K562 (cell line): Measurements from ENCODE around the gene IFT172. TPM values are rescaled to one million over a fixed set of nuclear protein-coding genes. Genes with fewer than 3 reads are reported as not detected.
A peak's percentile ranks its signal among the peaks of the same experiment; 100 is the strongest.

Experiments
- BHLHE40 ChIP-seq: IDR thresholded peaks from 2 replicates; pipeline ENCODE4 v1.6.1; 2011; ENCODE audit warnings: low read length, improper control_type of control experiment
- FOXM1 ChIP-seq, 2 experiments: fragments of 450-650 bp in 1 of 2; sonication (generic) in 1 of 2; formaldehyde crosslinking in 1 of 2; IDR thresholded peaks; 2 replicates each; pipeline versions ENCODE4 v1.6.1 to v1.9.0; 2017 to 2022; ENCODE audit warnings: low read depth in 2 of 2, mild to moderate bottlenecking in 2 of 2, missing genetic modification reagents in 1 of 2, moderate library complexity in 1 of 2
- GABPB1 ChIP-seq: sonication (generic); formaldehyde crosslinking; IDR thresholded peaks from 2 replicates; pipeline ENCODE4 v1.8.0; 2022; ENCODE audit warnings: mild to moderate bottlenecking, missing genetic modification reagents
- GMEB1 ChIP-seq: fragments of 250-450 bp; sonication (Bioruptor Pico); IDR thresholded peaks from 2 replicates; pipeline ENCODE4 v1.4.0; 2020; ENCODE audit warnings: mild to moderate bottlenecking
- GTF2F1 ChIP-seq: IDR thresholded peaks from 2 replicates; pipeline ENCODE4 v1.6.1; 2011; ENCODE audit warnings: low read depth, low read length, improper control_type of control experiment
- HNRNPLL ChIP-seq: fragments of 200-400 bp; formaldehyde crosslinking; IDR thresholded peaks from 2 replicates; pipeline ENCODE4 v1.6.1; 2017; ENCODE audit warnings: low read length, low read depth, mild to moderate bottlenecking; ENCODE audit not compliant: poor library complexity, severe bottlenecking
- KLF1 ChIP-seq: fragments of 450-650 bp; IDR thresholded peaks from 2 replicates; pipeline ENCODE4 v1.6.1; 2016; ENCODE audit warnings: missing genetic modification characterization, missing compliant biosample characterization
- MAZ ChIP-seq, 2 experiments: fragments of 450-650 bp in 1 of 2; sonication (generic) in 1 of 2; formaldehyde crosslinking; IDR thresholded peaks in 1 of 2; conservative IDR thresholded peaks in 1 of 2; 2 replicates each; pipeline versions ENCODE4 v1.4.0 to v1.5.0; 2020; ENCODE audit warnings: mild to moderate bottlenecking in 1 of 2, missing genetic modification reagents in 1 of 2
- NR2C1 ChIP-seq, 2 experiments: fragments of 450-650 bp; IDR thresholded peaks; 2 replicates each; pipeline ENCODE4 v1.6.1; 2017; ENCODE audit warnings: mild to moderate bottlenecking in 2 of 2, antibody characterized with exemption in 1 of 2, inconsistent platforms in 1 of 2, missing compliant biosample characterization in 1 of 2, missing genetic modification characterization in 1 of 2
- NR4A1 ChIP-seq, 2 experiments: fragments of 250-450 bp in 1 of 2; fragments of 450-650 bp in 1 of 2; sonication (Bioruptor Pico) in 1 of 2; IDR thresholded peaks; 2 replicates each; pipeline versions ENCODE4 v1.4.0 to v1.6.1; 2016 to 2020; ENCODE audit warnings: mild to moderate bottlenecking in 2 of 2, missing compliant biosample characterization in 1 of 2, missing genetic modification characterization in 1 of 2, moderate library complexity in 1 of 2
- NRF1 ChIP-seq, 2 experiments: fragments of 450-650 bp; IDR thresholded peaks in 1 of 2; conservative IDR thresholded peaks in 1 of 2; 2 replicates each; pipeline ENCODE4 v1.6.1; 2014; ENCODE audit warnings: mild to moderate bottlenecking in 2 of 2
- SMAD3 ChIP-seq: fragments of 450-650 bp; formaldehyde crosslinking; conservative IDR thresholded peaks from 2 replicates; pipeline ENCODE4 v1.4.0; 2020; ENCODE audit warnings: mild to moderate bottlenecking
- SP2 ChIP-seq: IDR thresholded peaks from 2 replicates; pipeline ENCODE4 v1.6.1; 2011; ENCODE audit warnings: mild to moderate bottlenecking, low read depth, low read length, moderate library complexity; ENCODE audit not compliant: poor library complexity, severe bottlenecking; ENCODE audit errors: extremely low read depth
- TAF1 ChIP-seq: IDR thresholded peaks from 2 replicates; pipeline ENCODE4 v1.6.1; 2011; ENCODE audit warnings: mild to moderate bottlenecking, low read length, moderate library complexity; ENCODE audit not compliant: insufficient read depth, control insufficient read depth, severe bottlenecking; ENCODE audit errors: extremely low read depth
- TAF9B ChIP-seq: fragments of 450-650 bp; IDR thresholded peaks from 2 replicates; pipeline ENCODE4 v1.6.1; 2018; ENCODE audit warnings: mild to moderate bottlenecking; ENCODE audit not compliant: partially characterized antibody
- TEAD4 ChIP-seq, 2 experiments: sonication (generic) in 1 of 2; formaldehyde crosslinking in 1 of 2; IDR thresholded peaks; 2 replicates each; pipeline versions ENCODE4 v1.6.1 to v1.8.0; 2012 to 2022; ENCODE audit warnings: borderline replicate concordance in 1 of 2, inconsistent platforms in 1 of 2, low read length in 1 of 2, mild to moderate bottlenecking in 1 of 2, missing genetic modification reagents in 1 of 2
- YY1 ChIP-seq, 3 experiments: IDR thresholded peaks; 2 replicates each; pipeline ENCODE4 v1.6.1; 2011; ENCODE audit warnings: low read length in 2 of 3, mild to moderate bottlenecking in 2 of 3, moderate library complexity in 2 of 3, borderline replicate concordance in 1 of 3, control low read depth in 1 of 3, low read depth in 1 of 3; ENCODE audit not compliant: insufficient read depth in 3 of 3, insufficient replicate concordance in 2 of 3, control insufficient read depth in 1 of 3, insufficient read length in 1 of 3; ENCODE audit errors: extremely low read depth in 1 of 3
- ZNF224 ChIP-seq: sonication (generic); formaldehyde crosslinking; IDR thresholded peaks from 2 replicates; pipeline ENCODE4 v1.8.0; 2022; ENCODE audit warnings: mild to moderate bottlenecking, missing genetic modification reagents
- ZNF75A ChIP-seq: fragments of 450-650 bp; formaldehyde crosslinking; IDR thresholded peaks from 2 replicates; pipeline ENCODE4 v1.4.0; 2020; ENCODE audit warnings: mild to moderate bottlenecking
- ZSCAN29 ChIP-seq: fragments of 450-650 bp; IDR thresholded peaks from 2 replicates; pipeline ENCODE4 v1.6.1; 2017
- polyA plus RNA-seq, 8 experiments: library from polyadenylated mRNA; depleted of rRNA in 4 of 8; stranded (reverse) in 5 of 8; unstranded in 3 of 8; fragments of >200 nt; fragmentation: Nextera tagmentation in 2 of 8; fragmentation: Illumina TruSeq in 1 of 8; extraction: Ambion mirVana in 2 of 8; extraction: Trizol in 1 of 8; gene quantifications; 2 replicates each; pipeline versions ENCODE4 v1.2.1 to v1.2.3, GENCODE V29; 2011 to 2014; ENCODE audit warnings: inconsistent platforms in 1 of 8, missing spikeins in 1 of 8
- total RNA-seq, 7 experiments: library from RNA; depleted of rRNA in 6 of 7; stranded (reverse); fragments of >200 nt in 6 of 7; fragmentation: Illumina TruSeq in 2 of 7; extraction: Trizol in 2 of 7; gene quantifications; 2 replicates each; pipeline versions ENCODE4 v1.2.1 to v1.2.3, GENCODE V29; 2011 to 2021; ENCODE audit warnings: low replicate concordance in 1 of 7

The IFT172 gene
- total and polyA plus RNA-seq, 9 of the 15 experiments (the other 6 are each of a cell fraction or from before 2014, with no cell fraction given), result 5.6 to 19.1 (median 13.5) TPM

GRCh38 chr2:27409321-27410073, 80.0 kb downstream of the IFT172 start, which contains the start of gene PPM1G (continued):
- TF ChIP-seq TAF1 (peak; percentile 91), NR2C1 (IDR thresholded peaks at IDR 0.05) (no peak), NR2C1 (tag; IDR thresholded peaks at IDR 0.05) (peak; percentile 25; the same call in 1 of the 2 replicates), SP2 (no peak), TEAD4 (IDR thresholded peaks at IDR 0.05; ENCODE audit: low read length) (peak; percentile 38; the same call in 1 of the 2 replicates), TEAD4 (CRISPR knock-in tag; IDR thresholded peaks at IDR 0.05; ENCODE audit: borderline replicate concordance) (no peak), TAF9B (peak; percentile 88), ZNF75A (peak; percentile 52; the same call in 1 of the 2 replicates), KLF1 (tag) (peak; percentile 79; the same call in 1 of the 2 replicates), SMAD3 (CRISPR knock-in tag) (peak; percentile 67; the same call in 1 of the 2 replicates), MAZ (CRISPR knock-in tag; conservative IDR thresholded peaks at IDR 0.05 in 1 of 2, IDR thresholded peaks at IDR 0.05 in 1 of 2) (peak; percentile 79 to 95), GMEB1 (peak; percentile 30; the same call in 1 of the 2 replicates), ZNF224 (CRISPR knock-in tag) (0 out of 2 replicates have a peak, but pooled peaks have one; percentile 49), YY1 (IDR thresholded peaks at IDR 0.05; ENCODE audit: borderline replicate concordance in 1 of 3, control insufficient read depth in 1 of 3, extremely low read depth in 1 of 3, insufficient read depth in 3 of 3, insufficient read length in 1 of 3, insufficient replicate concordance in 2 of 3, low read depth in 1 of 3, low read length in 2 of 3) (peak in 2 of 3 experiments; percentile 44 to 69), ZSCAN29 (no peak), NRF1 (conservative IDR thresholded peaks at IDR 0.05 in 1 of 2, IDR thresholded peaks at IDR 0.05 in 1 of 2) (peak; percentile 89 to 91), GABPB1 (CRISPR knock-in tag) (peak; percentile 93), FOXM1 (IDR thresholded peaks at IDR 0.05; ENCODE audit: low read depth) (peak; percentile 41; the same call in 1 of the 2 replicates), FOXM1 (CRISPR knock-in tag; IDR thresholded peaks at IDR 0.05; ENCODE audit: low read depth) (no peak), GTF2F1 (peak; percentile 85; the same call in 1 of the 2 replicates), BHLHE40 (peak; percentile 40; the same call in 1 of the 2 replicates), HNRNPLL (peak; percentile 80), NR4A1 (CRISPR knock-in tag; IDR thresholded peaks at IDR 0.05) (no peak), NR4A1 (tag; IDR thresholded peaks at IDR 0.05) (peak; percentile 64; the same call in 1 of the 2 replicates)
